Left cardiac atrium (tissue), 4 donors: Measurements from ENCODE around the gene HCFC1. TPM values are rescaled to one million over a fixed set of nuclear protein-coding genes. Genes with fewer than 3 reads are reported as not detected.
A peak's percentile ranks its signal among the peaks of the same experiment; 100 is the strongest.

ENCODE experiments used
- ATAC-seq, 2 donors: fragments of 200-7000 bp; cut with Tn5 transposase; one replicate each; pipeline ENCODE4 v1.9.1; 2020; ENCODE audit warnings: mild to moderate bottlenecking in 2 of 2, moderate library complexity in 2 of 2
- DNase-seq: peaks from one replicate; pipeline ENCODE4 v3.0.0-alpha.2; 2020
- intact Hi-C, 2 donors: fragments of 100-400 bp; cut with DNase I; formaldehyde crosslinking; loops; one replicate each; pipeline versions ENCODE4 v1.14.1 to v1.15.1; 2022 to 2023
- total RNA-seq, 2 donors: library from RNA; stranded (reverse); fragmentation: NEBNext Ultra II Directional; extraction: Animal tissue kit (Norgen Biotek cat#: 25700); gene quantifications; one replicate each; pipeline ENCODE4 v1.2.1, GENCODE V29; 2021
- donor health status: DM: no; HTN: yes; CAD: no.
- donor health status: DM: no; HTN: yes; CAD: no; lungs with severe emphysema.
- donor health status: DM: yes; HTN: yes; CAD: no.
- donor health status: Dilated cardiomyopathy.

The HCFC1 gene
- total RNA-seq, 2 donors from 2014 or later, result 30.4 to 35.7 TPM

GRCh38 chrX:153965406-153965805 is 6.2 kb downstream of the HCFC1 start:
- no peak for ATAC-seq
- intact Hi-C loops, result no loop called here

GRCh38 chrX:153964105-153964504 is 7.5 kb downstream of the HCFC1 start:
- no peak for DNase-seq
- intact Hi-C loops, result no loop called here

More at GRCh38 chrX:153965406-153965805, 6.2 kb downstream of the HCFC1 start:
- DNase-seq, result no peak

GRCh38 chrX:153963546-153963945 is 8.1 kb downstream of the HCFC1 start:
- DNase-seq, result no peak
- intact Hi-C loops, result no loop called here
- ATAC-seq, result no peak

More at GRCh38 chrX:153964105-153964504, 7.5 kb downstream of the HCFC1 start:
- no peak for ATAC-seq

GRCh38 chrX:153961292-153961691 is 10.3 kb downstream of the HCFC1 start:
- DNase-seq (no peak), ATAC-seq (no peak)
- intact Hi-C loops, result no loop called here

- DNase-seq (no peak), ATAC-seq (no peak)
- intact Hi-C loops, result no loop called here
These were observed 10.8 kb downstream of the HCFC1 start for GRCh38 chrX:153960786-153961185.

GRCh38 chrX:153960077-153960476 is 11.5 kb downstream of the HCFC1 start:
- DNase-seq, result no peak
- no peak for ATAC-seq
- intact Hi-C loops, result no loop called here

GRCh38 chrX:153959649-153960048 is 12.0 kb downstream of the HCFC1 start:
- ATAC-seq (no peak), DNase-seq (no peak)
- intact Hi-C loops, result loop anchor here (5.0 to 10.0 kb wide), 2 partner anchors 197 to 1005 kb away; partner anchors contain the start of gene PLXNB3 (in 1 of the 2)

GRCh38 chrX:153958605-153959004 is 13.0 kb downstream of the HCFC1 start:
- intact Hi-C loops, result loop anchor here (5.0 to 10.0 kb wide), 2 partner anchors 196 to 1004 kb away; partner anchors contain the start of gene PLXNB3 (in 1 of the 2)
- DNase-seq (no peak), ATAC-seq (no peak)

GRCh38 chrX:153957224-153957623 is 14.4 kb downstream of the HCFC1 start:
- intact Hi-C loops, result loop anchor here (5.0 to 10.0 kb wide), 2 partner anchors 195 to 1002 kb away; partner anchors contain the start of gene PLXNB3 (in 1 of the 2)
- DNase-seq, result no peak

GRCh38 chrX:153956044-153956907 is 15.3 kb downstream of the HCFC1 start:
- intact Hi-C loops, result loop anchor here (5.0 to 10.0 kb wide), 2 partner anchors 194 to 1001 kb away; partner anchors contain the start of gene PLXNB3 (in 1 of the 2)
- ATAC-seq, result no peak
- DNase-seq, result no peak

More at GRCh38 chrX:153957224-153957623, 14.4 kb downstream of the HCFC1 start:
- no peak for ATAC-seq

- intact Hi-C loops, result loop anchor here (5.0 to 10.0 kb wide), 2 partner anchors 193 to 1000 kb away; partner anchors contain the start of gene PLXNB3 (in 1 of the 2)
- ATAC-seq (no peak), DNase-seq (no peak)
These were observed 16.3 kb downstream of the HCFC1 start for GRCh38 chrX:153955228-153955732.

- ATAC-seq (no peak), DNase-seq (no peak)
- intact Hi-C loops, result loop anchor here (5.0 to 10.0 kb wide), 2 partner anchors 192 to 1000 kb away; partner anchors contain the start of gene PLXNB3 (in 2 of the 2)
These were observed 16.9 kb downstream of the HCFC1 start for GRCh38 chrX:153954558-153955227.

GRCh38 chrX:153953892-153954557 is 17.6 kb downstream of the HCFC1 start:
- intact Hi-C loops, result loop anchor here in 1 of 2 donors (5.0 to 10.0 kb wide), 2 partner anchors 192 to 999 kb away; partner anchors contain the start of gene PLXNB3
- DNase-seq (no peak), ATAC-seq (peak in 1 of 2 donors; percentile 8)

- peak; percentile 79 for DNase-seq
- intact Hi-C loops, result loop anchor here in 1 of 2 donors (5.0 to 10.0 kb wide), 2 partner anchors 191 to 999 kb away; partner anchors contain the start of gene PLXNB3
- ATAC-seq, result peak; percentile 70 to 80
These were observed 18.2 kb downstream of the HCFC1 start for GRCh38 chrX:153953342-153953830.

- no peak for ATAC-seq
- intact Hi-C loops, result loop anchor here in 1 of 2 donors (5.0 to 10.0 kb wide), 2 partner anchors 190 to 998 kb away; partner anchors contain the start of gene PLXNB3
- no peak for DNase-seq
These were observed 19.1 kb downstream of the HCFC1 start for GRCh38 chrX:153952373-153953026.

- intact Hi-C loops, result loop anchor here in 1 of 2 donors (5.0 to 10.0 kb wide), 2 partner anchors 190 to 997 kb away; partner anchors contain the start of gene PLXNB3
- DNase-seq, result no peak
- no peak for ATAC-seq
These were observed 19.8 kb downstream of the HCFC1 start for GRCh38 chrX:153951683-153952372.

GRCh38 chrX:153950127-153950526 is 21.5 kb downstream of the HCFC1 start:
- intact Hi-C loops, result loop anchor here in 1 of 2 donors (5.0 to 10.0 kb wide), 2 partner anchors 188 to 995 kb away; partner anchors contain the start of gene PLXNB3
- ATAC-seq (no peak), DNase-seq (no peak)
